GM19438 (cell line): ENCODE data around the gene CCDC92.

Experiments used
- ATAC-seq: cut with Tn5 transposase; IDR thresholded peaks from one replicate; pipeline ENCODE4 v1.9.1; 2021; ENCODE audit warnings: low read depth; ENCODE audit not compliant: unreplicated experiment

Gene CCDC92

DNA sequence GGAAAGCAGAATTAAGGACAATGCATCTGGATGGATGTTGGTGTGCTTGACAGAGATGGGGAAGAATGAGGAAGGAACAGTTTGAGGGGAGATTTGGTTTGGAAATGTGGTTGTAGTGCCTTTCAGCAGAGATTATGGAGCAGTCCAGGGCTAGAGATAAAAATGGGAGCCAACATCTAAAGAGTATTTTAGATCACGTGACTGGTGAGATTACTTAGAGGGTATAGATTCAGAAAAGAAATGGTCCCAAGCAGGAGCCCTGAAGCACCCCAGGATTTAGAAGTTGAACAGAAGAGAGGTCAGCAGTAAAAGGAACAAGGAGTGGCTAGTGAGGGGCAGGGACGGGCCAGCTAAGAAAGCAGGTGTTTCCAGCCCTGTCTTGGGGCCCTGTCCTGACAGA is 30.0 kb upstream of the CCDC92 start:
- no peak for ATAC-seq

- ATAC-seq: no peak
Observed at GRCh38 chr12:124002021-124002644, 29.5 kb upstream of the CCDC92 start.

GRCh38 chr12:124001343-124001742 is 28.7 kb upstream of the CCDC92 start:
- no peak for ATAC-seq

- no peak for ATAC-seq
Observed at GRCh38 chr12:124000111-124000510, 27.5 kb upstream of the CCDC92 start.

DNA sequence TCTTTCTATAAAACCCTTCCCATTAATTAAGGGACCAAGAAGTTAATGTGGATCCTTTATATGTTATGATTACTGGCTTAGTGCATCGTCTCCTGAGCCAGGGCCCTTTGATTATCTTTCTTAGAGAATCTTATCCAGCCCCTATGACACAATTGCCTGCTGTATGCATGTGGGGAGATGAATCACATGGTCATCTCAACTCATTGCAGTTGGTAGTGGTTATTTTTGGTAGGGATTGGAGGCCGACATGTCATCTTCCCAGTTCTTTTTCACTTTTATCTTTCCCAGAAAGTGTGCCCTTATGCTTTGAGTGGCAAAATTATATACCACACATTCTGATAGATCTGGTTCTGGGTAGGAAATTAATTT is 26.3 kb upstream of the CCDC92 start:
- ATAC-seq: no peak

DNA sequence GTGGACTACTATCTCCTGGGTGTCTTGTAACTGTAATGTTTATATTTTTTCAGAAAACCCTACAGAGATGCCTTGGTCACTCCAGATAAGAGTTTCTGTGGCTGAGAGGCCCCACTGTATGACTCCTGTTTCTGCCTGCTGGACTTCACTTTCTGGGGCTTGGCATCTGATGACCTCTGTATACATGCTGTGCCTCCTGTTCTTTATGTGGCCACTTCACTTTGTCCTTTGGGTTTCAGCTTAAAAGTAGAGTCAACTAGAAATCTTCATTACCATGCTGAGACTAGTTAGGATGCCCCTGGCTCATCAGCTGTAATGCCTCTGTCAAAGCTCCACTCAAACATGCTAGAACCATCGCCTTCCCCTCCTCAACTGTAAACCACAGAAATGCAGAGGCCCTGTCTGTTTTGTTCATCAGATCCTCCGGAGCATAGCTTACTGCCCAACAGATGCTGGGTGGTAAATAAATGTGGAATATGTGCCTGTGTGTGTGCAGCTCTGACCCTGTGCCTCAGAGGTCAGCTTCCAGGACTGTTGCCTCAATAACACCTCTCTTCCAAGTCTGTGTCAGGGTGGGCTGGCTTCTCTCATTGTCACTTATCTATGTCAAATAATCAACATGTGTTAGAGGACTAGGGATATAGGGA is 25.8 kb upstream of the CCDC92 start:
- ATAC-seq: no peak

GRCh38 chr12:123997908-123998307 is 25.3 kb upstream of the CCDC92 start:
- no peak for ATAC-seq

GRCh38 chr12:123997033-123997822 is 24.6 kb upstream of the CCDC92 start:
- ATAC-seq: no peak

DNA sequence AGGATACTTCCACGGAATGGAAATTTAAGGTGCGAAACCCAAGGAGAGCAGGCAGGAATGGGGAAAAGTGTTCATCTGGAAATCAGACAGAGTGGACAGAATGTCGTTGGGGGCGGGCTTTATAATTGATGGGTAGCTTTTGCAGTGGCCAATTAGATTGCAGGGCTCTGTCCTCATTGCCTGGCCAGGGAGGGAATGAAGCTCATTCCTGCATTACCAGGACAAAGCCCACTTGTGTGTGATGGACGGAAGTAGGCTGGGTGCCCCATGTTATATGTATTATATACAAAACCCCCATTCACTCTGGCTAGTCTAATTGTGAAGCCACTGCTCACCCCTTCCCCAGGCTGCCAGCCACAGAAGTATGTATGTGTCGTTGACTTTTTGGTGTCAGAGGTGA is 23.9 kb upstream of the CCDC92 start:
- ATAC-seq: no peak

GRCh38 chr12:123995023-123995748 is 22.6 kb upstream of the CCDC92 start:
- no peak for ATAC-seq

GRCh38 chr12:123992118-123992825 is 19.6 kb upstream of the CCDC92 start:
- no peak for ATAC-seq

GRCh38 chr12:123991372-123991951 is 18.8 kb upstream of the CCDC92 start:
- ATAC-seq: no peak

DNA sequence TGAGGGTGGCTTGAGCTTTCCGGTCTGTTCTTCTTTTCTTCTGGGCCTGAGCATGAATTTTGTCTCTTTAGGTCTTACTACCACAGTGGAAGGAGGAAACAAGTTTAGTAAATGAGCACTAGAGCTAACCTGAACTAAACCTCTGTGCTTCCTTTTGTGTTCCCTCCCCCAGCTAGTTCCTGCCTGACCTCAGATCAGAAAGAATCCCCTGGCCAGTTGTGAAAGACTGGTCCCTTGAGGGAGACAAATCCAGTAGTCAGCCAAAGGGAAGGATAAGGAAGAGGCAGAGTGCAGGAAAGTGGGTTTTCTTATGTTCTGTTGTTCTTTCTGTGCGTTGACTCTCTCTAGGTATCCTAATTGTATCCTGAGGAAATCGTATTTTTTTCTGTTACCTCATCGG is 17.9 kb upstream of the CCDC92 start:
- no peak for ATAC-seq

DNA sequence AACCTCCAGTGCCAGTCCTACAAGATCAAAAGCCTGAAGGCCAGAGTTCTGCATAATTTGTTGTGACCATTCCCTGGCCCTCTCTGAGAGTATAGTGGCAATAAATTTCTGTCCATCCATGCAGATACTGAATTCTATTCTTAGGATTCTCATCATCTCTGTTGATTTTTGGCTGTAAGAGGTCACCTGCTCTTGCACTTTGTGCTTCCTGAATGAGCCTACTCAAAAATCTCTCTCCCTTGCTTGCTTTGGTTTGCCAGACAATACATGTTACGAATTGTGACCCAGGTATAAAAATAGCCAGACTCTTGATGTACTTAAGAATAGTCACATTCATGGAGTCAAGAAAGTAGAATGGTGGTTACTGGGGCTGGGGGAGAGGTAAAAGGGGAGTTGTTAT is 17.1 kb upstream of the CCDC92 start:
- ATAC-seq: no peak

- no peak for ATAC-seq
Observed at GRCh38 chr12:123989168-123989567, 16.5 kb upstream of the CCDC92 start.

DNA sequence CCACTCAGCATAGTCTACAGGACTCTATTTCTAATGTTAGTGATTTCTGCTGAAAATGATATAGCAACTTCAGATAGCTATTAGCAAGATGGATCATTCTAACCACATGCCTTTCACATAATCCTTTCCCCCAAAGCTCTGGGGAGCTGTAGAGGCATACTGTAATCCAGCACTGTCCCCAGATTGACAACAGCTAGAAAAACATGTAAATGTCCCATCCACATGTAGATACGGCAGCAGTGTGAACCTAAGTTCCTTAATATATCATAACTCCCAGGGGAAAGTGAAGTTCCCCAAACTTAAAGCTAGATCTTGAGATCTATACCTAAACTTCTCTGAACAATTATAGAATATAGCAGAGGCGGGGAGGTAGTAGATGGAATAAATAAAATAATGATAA is 14.4 kb upstream of the CCDC92 start:
- no peak for ATAC-seq

GRCh38 chr12:123986374-123986965 is 13.8 kb upstream of the CCDC92 start:
- no peak for ATAC-seq

DNA sequence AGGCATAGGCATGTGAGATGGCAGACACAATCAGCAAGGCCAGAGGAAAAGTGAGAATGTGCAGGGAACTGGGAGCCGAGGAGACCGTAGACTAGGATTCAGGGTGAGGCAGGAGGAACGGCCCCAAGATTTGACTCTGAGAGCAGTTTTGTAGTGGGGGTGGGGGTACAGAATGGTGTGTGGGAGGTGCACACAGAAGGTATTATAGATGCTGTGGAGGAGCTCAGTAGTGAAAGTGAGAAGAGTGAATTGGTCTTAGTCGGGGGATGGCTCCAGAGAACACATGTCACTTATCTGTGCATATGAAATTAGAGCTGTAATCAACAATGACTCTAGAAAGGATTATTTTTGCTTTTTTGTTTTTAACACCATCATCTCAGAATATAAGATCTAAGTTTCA is 12.3 kb upstream of the CCDC92 start:
- no peak for ATAC-seq

DNA sequence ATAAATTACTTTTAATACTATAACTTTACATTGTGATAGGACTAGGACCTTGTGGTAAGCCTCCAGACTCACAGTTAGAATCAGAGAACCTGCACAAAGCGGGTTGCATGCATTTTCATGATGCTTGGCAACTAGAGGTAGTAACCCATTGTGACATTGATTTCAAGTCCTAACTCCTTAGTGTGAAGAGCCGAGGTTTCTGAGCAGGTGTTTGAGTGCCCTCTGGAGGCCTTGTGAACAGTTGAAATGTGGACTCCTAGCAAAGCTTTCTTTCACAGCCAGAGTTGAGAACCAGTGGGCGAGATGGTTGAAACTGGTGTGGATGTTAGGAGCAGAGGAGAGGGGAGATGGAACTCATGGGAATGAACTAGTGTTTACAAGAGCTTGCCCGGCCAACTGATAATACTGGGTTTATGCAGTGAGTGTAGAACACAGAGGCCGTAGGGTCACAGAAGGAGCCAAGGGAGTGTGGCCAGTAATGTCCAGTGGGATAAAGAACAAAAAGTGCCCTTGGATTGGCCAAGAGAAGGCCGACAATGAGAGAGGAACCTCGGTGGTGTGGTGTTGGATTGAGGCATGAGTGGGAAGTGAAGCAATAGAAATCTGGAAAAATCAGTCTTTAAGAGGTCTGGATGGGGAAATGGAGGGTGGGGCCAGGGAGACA is 11.3 kb upstream of the CCDC92 start:
- ATAC-seq: no peak
